Measurements from ENCODE around the gene SPATA2L.

SPATA2L gene

DNA sequence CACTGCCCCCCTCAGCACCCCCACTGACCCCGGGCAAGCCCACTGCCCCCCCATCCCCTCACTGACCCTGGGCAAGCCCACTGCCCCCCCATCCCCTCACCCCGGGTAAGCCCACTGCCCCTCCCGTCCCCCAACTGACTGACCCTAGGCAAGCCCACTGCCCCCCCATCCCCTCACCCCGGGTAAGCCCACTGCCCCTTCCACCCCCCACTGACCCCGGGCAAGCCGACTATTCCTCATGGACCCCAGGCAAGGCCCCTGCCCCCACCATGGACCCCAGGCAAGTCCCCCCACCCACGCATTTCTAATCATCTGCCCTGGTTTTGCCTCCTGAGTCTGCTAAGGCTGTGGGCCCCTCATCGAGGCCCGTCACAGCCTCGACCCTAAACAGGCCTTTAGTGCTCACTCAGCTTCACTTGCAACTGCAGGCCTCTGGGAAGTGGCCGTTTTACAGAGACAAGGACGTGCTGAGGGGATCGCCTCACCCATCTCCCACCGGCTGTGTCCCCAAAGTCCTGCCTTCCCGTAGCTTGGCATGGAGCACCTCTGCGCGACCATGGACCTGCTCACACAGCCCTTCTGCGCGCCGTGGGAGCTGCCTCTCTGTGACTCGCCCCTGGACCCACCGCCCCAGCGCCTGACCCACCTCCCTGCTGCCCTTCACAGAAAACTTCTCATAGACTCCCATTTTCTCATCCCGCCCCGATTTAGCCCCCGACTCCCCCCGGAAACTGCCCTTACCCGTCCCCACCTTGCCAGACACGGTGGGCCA, 15.6 kb upstream of the SPATA2L start:
- H3K4me3 Mint-ChIP-seq, result no peak overlapping the region
- ATAC-seq (no peak), DNase-seq (no peak)
- H3K4me1 Mint-ChIP-seq, result peaks cover 46% of the 10 kb centered on the region
- H3K27me3 Mint-ChIP-seq, result no peaks in the 10 kb centered on the region
- no peak overlapping the region for H3K27ac Mint-ChIP-seq
- no peaks in the 10 kb centered on the region for H3K9me3 Mint-ChIP-seq

DNA sequence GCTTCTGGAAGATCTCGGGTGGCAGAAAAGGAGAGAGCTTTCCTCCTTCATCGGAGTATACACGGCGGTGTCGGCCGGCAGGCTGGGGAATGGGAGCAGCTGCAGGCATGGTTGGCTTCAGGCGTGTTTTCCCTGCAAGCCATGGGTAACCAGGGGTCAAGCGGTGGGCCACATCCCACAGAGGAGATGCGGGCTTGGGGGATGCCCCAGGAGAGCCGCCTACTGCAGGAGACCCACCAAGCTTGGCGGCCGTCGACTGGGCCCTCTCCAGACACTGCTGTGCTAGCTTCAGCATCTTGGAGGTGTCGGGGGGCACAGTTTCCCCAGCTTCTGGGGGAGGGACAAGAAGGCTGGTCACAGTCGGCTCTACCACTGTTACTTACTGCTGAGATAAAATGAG, 15.0 kb upstream of the SPATA2L start:
- H3K27ac Mint-ChIP-seq, result no peak overlapping the region

DNA sequence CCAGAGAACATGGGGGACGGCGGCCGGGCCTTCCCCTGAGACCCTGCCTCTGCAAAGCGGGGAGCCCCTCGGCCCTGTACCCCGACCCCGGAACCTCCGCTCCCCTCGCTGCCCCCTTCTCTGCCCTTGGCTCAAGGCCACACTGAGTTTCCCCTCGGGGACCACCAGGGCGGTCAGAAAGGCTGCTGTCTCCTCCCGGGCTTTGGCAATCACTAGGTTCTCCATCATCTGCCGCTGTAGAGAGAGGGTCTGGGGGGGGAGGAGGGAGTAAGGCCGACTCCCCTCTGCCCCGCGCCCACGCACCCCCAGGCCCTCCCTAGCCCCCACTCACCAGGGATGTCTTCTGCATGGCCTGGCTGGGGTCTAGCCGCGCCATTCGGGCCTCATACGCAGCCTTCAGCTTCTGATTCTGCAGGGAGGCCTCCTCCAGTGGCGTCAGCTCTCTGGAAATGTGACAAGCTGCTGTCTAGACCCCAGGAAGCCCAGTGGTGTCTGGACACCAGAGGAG, 10.8 kb upstream of the SPATA2L start:
- Mint-ChIP-seq H3K27me3 (no peaks in the 10 kb centered on the region), H3K27ac (peak overlapping the region; percentile 52 to 78), H3K9me3 (no peaks in the 10 kb centered on the region), H3K4me1 (peaks cover 15% of the 10 kb centered on the region), H3K4me3 (peak overlapping the region; percentile 84 to 89)
- no peak for DNase-seq
- peak; percentile 21 for ATAC-seq

More for the DNA sequence above, 15.0 kb upstream of the SPATA2L start:
- no peak for DNase-seq
- H3K4me3 Mint-ChIP-seq, result no peak overlapping the region
- no peaks in the 10 kb centered on the region for H3K27me3 Mint-ChIP-seq
- peaks cover 46% of the 10 kb centered on the region for H3K4me1 Mint-ChIP-seq
- no peak for ATAC-seq
- H3K9me3 Mint-ChIP-seq, result no peaks in the 10 kb centered on the region

DNA sequence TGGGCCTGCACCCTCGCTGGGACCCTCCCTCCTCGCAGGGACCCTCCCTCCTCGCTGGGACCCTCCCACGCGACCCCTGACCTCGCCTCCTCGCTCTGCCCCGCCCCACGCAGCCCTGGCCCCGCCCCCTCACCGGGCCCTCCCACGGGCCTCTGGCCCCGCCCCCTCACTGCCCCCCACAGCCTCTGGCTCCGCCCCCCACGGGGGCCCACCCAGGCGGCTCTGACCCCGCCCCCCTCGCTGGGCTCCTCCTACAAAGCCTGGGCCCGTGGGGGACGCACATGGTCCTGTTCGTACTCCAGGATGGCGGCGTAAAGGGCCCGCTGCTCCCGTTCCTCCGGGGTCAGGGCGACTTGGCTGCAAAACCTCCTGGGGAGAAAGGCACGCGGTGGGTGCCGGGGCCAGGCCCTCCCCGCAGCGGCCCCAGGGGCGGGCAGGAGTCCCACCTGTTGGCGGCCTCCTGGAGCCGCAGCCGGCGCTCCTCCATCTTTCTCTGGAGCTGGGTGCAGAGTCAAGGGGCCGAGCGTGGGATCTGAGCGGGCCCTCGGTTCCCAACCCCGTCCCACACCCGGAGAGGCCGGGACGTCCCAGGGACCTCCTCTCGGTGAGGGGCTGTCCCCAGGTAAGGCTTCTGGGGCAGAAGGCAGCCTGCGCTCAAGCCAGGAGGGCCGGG, 10.2 kb upstream of the SPATA2L start:
- Mint-ChIP-seq H3K27me3 (no peaks in the 10 kb centered on the region), H3K4me1 (peaks cover 14% of the 10 kb centered on the region), H3K27ac (peak overlapping the region in 1 of 2 donors; percentile 78), H3K4me3 (peak overlapping the region; percentile 84 to 89), H3K9me3 (no peaks in the 10 kb centered on the region)
- ATAC-seq, result peak; percentile 79
- DNase-seq, result peak; percentile 84 to 89

DNA sequence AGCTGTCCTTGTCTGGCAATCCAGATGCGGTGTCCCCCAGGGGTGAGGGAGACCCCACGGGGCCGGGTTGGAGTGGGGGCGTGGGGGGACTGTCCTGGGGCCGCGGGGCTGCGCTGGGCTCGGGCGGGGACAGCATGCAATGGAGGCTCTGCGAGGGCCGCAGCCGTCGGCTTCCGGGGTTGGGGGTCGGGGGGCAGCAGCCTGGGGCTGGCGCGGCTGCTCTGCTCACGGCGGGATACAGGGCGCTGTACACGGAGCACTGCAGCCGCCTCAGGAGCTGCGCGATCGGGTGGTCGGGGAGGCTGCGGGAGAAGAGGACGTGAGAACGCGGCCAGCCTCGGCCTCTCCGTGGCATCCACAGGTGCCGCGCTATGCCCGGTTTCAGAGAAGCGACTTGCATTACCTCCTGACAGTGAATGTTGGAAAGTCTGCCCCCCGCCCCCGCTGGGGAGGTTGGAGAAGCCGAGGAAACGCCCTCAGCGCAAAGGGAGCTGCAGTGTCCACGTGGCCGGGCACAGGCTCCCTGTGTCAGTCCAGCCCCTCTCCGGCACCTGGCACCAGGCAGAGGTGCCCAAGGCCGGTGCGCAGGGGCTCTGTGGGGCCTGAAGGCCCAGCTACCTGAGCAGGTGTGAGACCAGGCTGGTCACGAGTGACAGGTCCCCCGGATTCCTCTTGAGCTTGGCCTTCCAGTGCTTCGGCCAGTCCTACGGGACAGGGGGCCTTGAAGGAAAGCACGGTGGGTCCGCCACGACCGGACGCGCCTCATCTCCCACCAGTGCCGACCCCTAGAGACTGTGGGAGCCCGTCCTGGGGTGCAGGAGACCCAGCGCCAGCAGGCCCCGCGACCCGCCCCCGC, 9.4 kb upstream of the SPATA2L start:
- no peak overlapping the region for H3K4me3 Mint-ChIP-seq
- no peak overlapping the region for H3K27ac Mint-ChIP-seq
- H3K4me1 Mint-ChIP-seq, result peaks cover 22% of the 10 kb centered on the region
- H3K27me3 Mint-ChIP-seq, result no peaks in the 10 kb centered on the region
- H3K9me3 Mint-ChIP-seq, result no peaks in the 10 kb centered on the region
- DNase-seq (no peak), ATAC-seq (no peak)

DNA sequence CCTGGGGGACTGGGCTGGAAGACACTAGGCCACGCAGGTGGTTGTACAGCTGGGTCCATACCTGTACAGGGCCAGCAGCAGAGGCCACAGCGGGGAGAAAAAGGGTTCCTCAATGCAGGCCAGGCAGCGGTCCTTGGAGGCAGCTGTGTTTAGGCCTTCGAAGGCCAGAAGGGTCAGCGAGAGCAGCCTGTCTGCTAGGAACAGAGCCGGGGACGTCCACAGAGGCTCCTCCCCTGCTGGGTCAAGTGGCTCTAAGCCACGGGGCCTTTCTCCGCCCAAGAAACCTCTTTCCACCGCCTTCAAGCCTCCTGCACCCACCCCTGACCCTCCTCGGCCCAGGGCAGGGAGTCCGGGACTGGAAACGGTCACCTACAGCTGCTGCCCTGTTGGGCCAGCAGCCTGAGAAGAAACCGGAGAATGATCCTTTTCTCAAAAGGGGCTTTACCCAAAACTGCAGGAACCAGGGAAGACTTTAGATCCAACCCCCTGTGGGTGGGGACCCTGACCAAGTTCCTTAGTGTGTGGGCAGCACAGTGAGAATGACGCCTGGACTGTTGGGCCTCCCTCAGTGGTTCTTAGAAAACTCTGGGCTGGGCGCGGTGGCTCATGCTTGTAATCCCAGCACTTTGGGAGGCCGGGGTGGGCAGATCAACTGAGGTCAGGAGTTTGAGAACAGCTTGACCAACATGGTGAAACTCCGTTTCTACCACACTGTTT, 8.4 kb upstream of the SPATA2L start:
- H3K4me1 Mint-ChIP-seq, result peaks cover 22% of the 10 kb centered on the region
- no peak for DNase-seq
- no peaks in the 10 kb centered on the region for H3K27me3 Mint-ChIP-seq
- peak overlapping the region in 1 of 2 donors; percentile 89 for H3K27ac Mint-ChIP-seq
- H3K9me3 Mint-ChIP-seq, result no peaks in the 10 kb centered on the region
- ATAC-seq, result no peak
- H3K4me3 Mint-ChIP-seq, result no peak overlapping the region

DNA sequence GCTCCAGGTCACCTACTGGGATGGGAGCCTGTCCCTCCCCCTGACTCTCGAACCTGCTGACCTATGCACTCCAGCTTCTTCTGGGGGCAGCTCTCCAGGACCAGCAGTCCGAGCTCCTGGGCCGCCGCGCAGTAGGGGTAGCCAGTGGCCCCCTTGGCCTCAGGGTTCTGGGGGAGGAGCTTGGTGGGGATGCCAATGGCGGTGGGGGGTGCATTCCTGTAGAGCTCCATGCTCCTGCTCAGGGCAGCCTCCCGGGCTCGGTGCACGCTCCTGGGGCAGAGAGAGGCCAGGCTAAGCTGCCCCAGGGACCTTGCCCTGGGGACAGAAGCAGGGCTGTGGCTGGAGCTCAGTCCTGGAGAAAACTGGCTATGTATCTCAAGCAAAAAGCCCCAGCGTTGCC, 7.7 kb upstream of the SPATA2L start:
- no peak for ATAC-seq

DNA sequence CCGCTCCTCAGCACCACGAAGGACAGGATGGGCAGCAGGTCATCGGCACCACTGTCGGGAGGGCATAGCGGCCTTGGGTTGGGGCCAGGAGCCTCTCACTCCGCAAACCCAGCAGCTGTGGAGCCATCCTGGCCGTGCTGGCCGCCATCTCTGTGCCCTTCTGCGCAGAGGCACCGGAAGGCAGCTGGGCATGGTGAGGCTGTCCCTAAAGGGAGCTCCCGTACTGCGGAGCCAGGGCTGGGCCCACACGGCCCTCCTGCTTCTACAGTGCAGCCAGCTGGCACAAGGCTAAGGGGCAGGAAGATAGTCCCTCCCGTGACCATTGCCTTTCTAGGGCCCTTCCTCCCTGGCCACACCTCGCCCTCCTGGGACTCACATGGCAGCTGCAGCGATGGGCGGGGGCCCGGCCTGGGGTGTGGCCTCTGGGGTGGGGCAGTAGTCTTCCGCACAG, 7.0 kb upstream of the SPATA2L start:
- H3K27ac Mint-ChIP-seq, result no peak overlapping the region
- DNase-seq (no peak), ATAC-seq (no peak)
- H3K4me1 Mint-ChIP-seq, result peaks cover 13% of the 10 kb centered on the region
- no peaks in the 10 kb centered on the region for H3K27me3 Mint-ChIP-seq
- H3K9me3 Mint-ChIP-seq, result no peaks in the 10 kb centered on the region
- no peak overlapping the region for H3K4me3 Mint-ChIP-seq

More for the DNA sequence above, 7.7 kb upstream of the SPATA2L start:
- Mint-ChIP-seq H3K9me3 (no peaks in the 10 kb centered on the region), H3K4me1 (peaks cover 15% of the 10 kb centered on the region), H3K4me3 (no peak overlapping the region), H3K27ac (no peak overlapping the region), H3K27me3 (no peaks in the 10 kb centered on the region)
- DNase-seq, result no peak

DNA sequence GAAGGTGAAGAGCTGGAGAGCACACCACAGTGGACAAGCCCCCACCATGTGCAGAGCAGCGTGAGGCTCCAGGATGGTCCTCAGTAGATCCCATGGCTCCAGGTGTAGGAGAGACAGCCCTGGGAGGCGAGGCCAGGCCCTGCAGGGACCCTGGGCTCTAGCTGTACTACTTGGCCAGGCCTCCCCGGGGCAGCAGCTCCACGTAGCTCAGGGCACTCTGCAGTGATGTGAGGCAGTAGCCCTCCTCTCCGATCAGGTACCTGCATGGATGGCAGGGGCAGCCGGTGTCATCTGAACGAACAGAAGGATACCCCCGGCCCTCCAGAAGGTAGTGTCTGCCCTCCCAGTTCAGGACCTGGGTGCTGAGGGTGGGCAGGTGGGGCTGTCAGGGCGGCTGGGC, 6.2 kb upstream of the SPATA2L start:
- Mint-ChIP-seq H3K27me3 (no peaks in the 10 kb centered on the region), H3K27ac (no peak overlapping the region), H3K4me1 (peaks cover 15% of the 10 kb centered on the region), H3K9me3 (no peaks in the 10 kb centered on the region), H3K4me3 (no peak overlapping the region)
- ATAC-seq, result no peak
- DNase-seq, result no peak

DNA sequence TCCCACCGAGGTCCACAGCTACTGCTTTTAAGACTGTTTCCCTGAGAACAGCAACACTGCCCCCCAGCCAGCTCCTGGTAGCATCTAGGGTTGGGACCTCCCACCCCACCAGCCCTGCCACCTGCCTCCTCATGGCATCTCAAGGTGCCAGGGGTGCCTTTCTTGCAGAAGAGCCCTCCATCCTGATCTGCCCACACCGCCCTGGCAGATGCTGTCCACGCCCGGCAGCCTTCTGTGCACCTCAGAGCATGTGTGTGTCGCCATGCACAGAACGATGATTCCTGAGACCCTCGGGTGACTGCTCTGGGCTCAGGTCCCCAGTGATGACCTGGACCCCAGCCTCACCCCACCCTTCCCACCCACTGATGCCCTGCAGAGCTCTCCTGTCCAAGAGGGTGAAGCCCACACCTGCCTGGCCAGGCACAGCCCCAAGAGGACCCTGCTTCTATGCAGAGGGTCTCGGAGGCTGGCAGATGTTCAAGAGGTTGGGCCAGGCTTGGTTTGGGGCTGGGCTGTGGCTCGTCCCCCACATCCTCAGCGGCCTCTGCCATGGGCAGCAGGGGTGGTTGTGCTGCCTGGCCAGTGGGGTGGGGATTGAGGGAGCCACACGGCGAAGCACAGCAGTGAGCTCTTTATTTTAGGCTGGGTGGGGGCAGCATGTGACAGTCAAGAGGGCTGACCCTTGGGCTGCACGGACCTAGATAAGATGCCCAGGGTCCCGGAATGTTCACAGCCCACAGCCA, 5.2 kb upstream of the SPATA2L start:
- H3K4me1 Mint-ChIP-seq, result peaks cover 22% of the 10 kb centered on the region
- no peak overlapping the region for H3K27ac Mint-ChIP-seq
- H3K9me3 Mint-ChIP-seq, result no peaks in the 10 kb centered on the region

DNA sequence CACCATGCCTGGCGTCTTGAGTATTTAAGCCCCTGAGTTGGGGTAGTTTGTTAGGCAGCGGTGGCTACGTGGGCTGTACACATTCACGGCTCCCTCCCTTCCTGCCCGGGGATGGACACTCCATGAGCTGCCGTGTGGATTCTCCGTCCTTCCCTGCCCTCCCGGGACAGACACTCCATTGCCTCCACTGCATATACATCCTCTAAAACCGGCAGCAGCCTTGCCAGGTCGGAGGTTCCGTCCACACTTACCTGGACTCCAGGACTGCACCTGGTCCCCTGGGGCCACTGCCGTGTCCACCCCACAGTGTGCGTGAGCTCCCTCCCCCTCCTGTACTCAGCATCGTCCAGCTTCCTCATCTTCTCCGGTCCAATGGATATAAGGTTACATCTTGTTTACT, 3.5 kb upstream of the SPATA2L start:
- Mint-ChIP-seq H3K4me1 (peaks cover 31% of the 10 kb centered on the region), H3K9me3 (no peaks in the 10 kb centered on the region), H3K27me3 (no peaks in the 10 kb centered on the region), H3K4me3 (no peak overlapping the region), H3K27ac (no peak overlapping the region)
- ATAC-seq (no peak), DNase-seq (no peak)

More for the DNA sequence above, 5.2 kb upstream of the SPATA2L start:
- DNase-seq (no peak), ATAC-seq (no peak)
- Mint-ChIP-seq H3K4me3 (peak overlapping the region in 1 of 2 donors; percentile 71), H3K27me3 (no peaks in the 10 kb centered on the region)

DNA sequence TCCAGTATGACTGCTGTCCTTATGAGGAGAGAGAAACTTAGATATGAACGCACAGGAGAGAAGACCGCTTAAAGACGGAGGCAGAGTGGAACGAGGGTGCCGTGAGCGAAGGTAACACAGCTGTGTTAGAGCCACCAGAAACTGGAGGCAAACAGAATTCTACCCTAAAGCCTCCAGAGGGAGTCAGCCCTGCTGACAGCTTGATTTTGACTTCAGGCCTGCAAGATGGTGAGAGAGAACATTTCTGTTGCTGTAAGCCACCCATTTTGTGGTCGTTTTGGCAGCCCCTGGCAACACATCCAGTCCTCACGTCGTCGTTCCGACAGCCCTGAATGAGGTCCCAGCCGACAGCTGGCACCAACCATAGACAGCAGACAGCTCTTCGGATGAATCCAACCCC, 2.8 kb upstream of the SPATA2L start:
- no peak overlapping the region for H3K27ac Mint-ChIP-seq
- no peaks in the 10 kb centered on the region for H3K9me3 Mint-ChIP-seq
- ATAC-seq, result no peak
- no peaks in the 10 kb centered on the region for H3K27me3 Mint-ChIP-seq
- H3K4me3 Mint-ChIP-seq, result no peak overlapping the region
- H3K4me1 Mint-ChIP-seq, result peaks cover 35% of the 10 kb centered on the region
- DNase-seq, result no peak

DNA sequence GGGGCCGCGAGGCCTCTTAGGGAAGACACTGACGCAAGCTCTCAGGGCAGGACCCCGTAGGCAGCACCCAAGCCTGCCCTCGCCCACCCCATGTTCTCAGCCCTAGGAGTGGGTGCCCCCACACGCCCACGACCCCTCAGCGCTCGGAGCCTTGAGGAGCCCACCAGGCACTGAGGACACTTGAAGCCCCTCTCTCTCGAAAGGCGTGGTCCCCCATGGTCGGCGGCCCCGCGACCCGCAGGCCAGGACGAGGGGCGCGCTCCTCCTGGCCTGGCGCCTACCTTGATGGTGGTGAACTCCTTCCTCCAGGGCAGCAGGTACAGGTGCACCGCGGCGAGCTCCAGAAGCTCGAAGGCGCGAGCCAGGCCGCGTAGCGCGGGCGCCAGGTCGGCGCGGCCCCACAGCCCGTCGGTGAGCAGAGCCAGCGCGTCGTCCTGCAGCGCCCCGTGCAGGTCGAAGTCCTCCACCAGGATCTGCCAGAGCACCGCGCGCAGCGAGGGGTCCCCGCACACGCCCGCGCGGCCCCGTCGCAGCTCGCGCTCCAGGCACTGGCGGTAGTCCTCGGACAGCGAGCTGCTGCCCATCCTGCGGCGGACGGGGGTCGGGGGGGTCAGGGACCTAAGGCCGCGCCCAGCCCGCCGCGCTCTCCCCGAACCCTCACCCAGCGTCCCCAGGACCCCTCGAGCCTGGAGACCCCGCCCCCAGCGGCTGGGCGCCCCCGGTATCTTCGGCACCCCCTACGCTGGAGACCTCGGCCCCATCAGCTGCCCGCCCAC, 668 bp downstream of the SPATA2L start:
- H3K27ac Mint-ChIP-seq, result peak overlapping the region; percentile 31 to 80
- DNase-seq, result peak; percentile 70 to 74

More for the DNA sequence above, 668 bp downstream of the SPATA2L start:
- peaks cover 35% of the 10 kb centered on the region for H3K4me1 Mint-ChIP-seq
- H3K4me3 Mint-ChIP-seq, result peak overlapping the region; percentile 86 to 87
- no peaks in the 10 kb centered on the region for H3K27me3 Mint-ChIP-seq
- H3K9me3 Mint-ChIP-seq, result no peaks in the 10 kb centered on the region
- ATAC-seq, result peak; percentile 65
